RWPE2 (cell line): ENCODE data around the gene ASIC5.
"Not testable (repeated sequence)": the region's sequence is repeated elsewhere in the genome, so short reads cannot be mapped to it uniquely, and the experiment has no call there.

ENCODE experiments used
- ATAC-seq: fragments of 200-7000 bp; cut with Tn5 transposase; 3 replicates; pipeline ENCODE4 v1.9.1; 2021; ENCODE audit warnings: low read depth
- DNase-seq: peaks from one replicate; pipeline ENCODE4 v3.0.0-alpha.2; 2020; ENCODE audit warnings: low spot score
- H3K27ac ChIP-seq: fragments of 450-650 bp; 2 replicates; pipeline ENCODE4 v1.5.1; 2017; ENCODE audit warnings: mild to moderate bottlenecking; ENCODE audit not compliant: poor library complexity, severe bottlenecking
- H3K27me3 ChIP-seq: fragments of 250-450 bp; sonication (Bioruptor Pico); 2 replicates; pipeline ENCODE4 v1.5.1; 2021; ENCODE audit warnings: mild to moderate bottlenecking, moderate library complexity; ENCODE audit not compliant: insufficient read depth, poor library complexity, severe bottlenecking
- H3K36me3 ChIP-seq: fragments of 250-450 bp; sonication (Bioruptor Pico); 2 replicates; pipeline ENCODE4 v1.5.1; 2020; ENCODE audit warnings: low read depth, mild to moderate bottlenecking, moderate library complexity
- H3K4me1 ChIP-seq: fragments of 250-450 bp; sonication (Bioruptor Pico); 2 replicates; pipeline ENCODE4 v1.5.1; 2021; ENCODE audit warnings: mild to moderate bottlenecking, moderate library complexity; ENCODE audit not compliant: insufficient read depth, poor library complexity, severe bottlenecking
- H3K4me3 ChIP-seq: fragments of 250-450 bp; sonication (Bioruptor Pico); 2 replicates; pipeline ENCODE4 v1.5.1; 2021; ENCODE audit warnings: mild to moderate bottlenecking, moderate library complexity; ENCODE audit not compliant: severe bottlenecking
- H3K9me3 ChIP-seq: fragments of 250-450 bp; sonication (Bioruptor Pico); 2 replicates; pipeline ENCODE4 v1.5.1; 2021; ENCODE audit warnings: mild to moderate bottlenecking, moderate library complexity; ENCODE audit not compliant: severe bottlenecking
- TF ChIP-seq, protein P1 (sequence below): fragments of 450-650 bp; IDR thresholded peaks from one replicate; pipeline ENCODE4 v1.5.1; 2017; ENCODE audit warnings: mild to moderate bottlenecking, moderate library complexity; ENCODE audit not compliant: poor library complexity, severe bottlenecking

The ASIC5 gene

DNA sequence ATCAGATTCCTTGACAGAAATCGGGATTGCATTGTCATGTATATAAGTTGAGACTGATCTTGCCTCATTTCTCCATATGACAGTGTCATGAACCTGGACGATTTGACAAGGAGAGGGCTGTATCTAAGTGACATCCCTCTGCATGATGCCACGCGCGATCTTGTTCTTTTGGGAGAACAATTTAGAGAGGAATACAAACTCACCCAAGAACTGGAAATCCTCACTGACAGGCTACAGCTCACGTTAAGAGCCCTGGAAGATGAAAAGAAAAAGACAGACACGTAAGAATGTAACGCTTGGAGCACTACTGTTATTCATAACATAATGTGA, 66.3 kb downstream of the ASIC5 start:
- TF ChIP-seq, protein P1, sequence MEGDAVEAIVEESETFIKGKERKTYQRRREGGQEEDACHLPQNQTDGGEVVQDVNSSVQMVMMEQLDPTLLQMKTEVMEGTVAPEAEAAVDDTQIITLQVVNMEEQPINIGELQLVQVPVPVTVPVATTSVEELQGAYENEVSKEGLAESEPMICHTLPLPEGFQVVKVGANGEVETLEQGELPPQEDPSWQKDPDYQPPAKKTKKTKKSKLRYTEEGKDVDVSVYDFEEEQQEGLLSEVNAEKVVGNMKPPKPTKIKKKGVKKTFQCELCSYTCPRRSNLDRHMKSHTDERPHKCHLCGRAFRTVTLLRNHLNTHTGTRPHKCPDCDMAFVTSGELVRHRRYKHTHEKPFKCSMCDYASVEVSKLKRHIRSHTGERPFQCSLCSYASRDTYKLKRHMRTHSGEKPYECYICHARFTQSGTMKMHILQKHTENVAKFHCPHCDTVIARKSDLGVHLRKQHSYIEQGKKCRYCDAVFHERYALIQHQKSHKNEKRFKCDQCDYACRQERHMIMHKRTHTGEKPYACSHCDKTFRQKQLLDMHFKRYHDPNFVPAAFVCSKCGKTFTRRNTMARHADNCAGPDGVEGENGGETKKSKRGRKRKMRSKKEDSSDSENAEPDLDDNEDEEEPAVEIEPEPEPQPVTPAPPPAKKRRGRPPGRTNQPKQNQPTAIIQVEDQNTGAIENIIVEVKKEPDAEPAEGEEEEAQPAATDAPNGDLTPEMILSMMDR, result no peak
- Histone ChIP-seq H3K9me3 (no peaks in the 10 kb centered on the region), H3K27ac (no peak overlapping the region), H3K36me3 (no peaks in the 10 kb centered on the region), H3K4me3 (no peak overlapping the region), H3K4me1 (no peaks in the 10 kb centered on the region), H3K27me3 (no peaks in the 10 kb centered on the region)
- DNase-seq, result no peak
- ATAC-seq, result no peak

DNA sequence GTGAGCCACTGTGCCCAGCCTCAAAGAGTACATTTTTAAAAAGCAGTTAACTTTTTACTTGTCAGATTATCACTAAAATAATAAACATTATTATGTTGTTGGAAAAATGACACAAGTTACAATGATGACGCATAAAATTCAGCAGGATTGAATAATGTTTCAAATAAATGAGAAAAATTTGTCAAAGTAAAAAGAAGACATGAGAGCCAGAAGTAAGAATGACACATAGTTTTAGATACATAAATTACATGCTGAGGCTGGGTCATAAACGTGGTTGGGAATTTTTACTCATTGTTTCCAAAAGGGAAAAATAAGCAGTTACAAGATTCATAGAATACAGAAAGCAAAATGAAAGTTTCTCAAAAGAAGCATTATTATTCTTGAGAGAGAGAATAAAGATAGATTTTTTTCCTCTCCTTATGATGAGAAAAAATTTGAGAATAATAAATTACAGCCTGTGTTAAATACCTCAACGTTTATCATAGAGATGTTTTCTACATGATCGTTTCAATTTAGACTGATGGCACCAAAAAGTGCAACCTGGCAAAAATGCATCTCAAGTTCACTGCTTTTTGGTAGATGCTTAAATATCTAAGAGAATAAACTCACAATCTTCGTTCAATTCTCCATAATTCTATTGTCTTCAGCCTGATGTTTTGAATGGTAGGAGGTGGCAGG, 66.8 kb downstream of the ASIC5 start:
- ATAC-seq (no peak), DNase-seq (no peak)
- Histone ChIP-seq H3K27me3 (no peaks in the 10 kb centered on the region), H3K4me1 (no peaks in the 10 kb centered on the region), H3K9me3 (no peaks in the 10 kb centered on the region), H3K36me3 (no peaks in the 10 kb centered on the region), H3K27ac (no peak overlapping the region), H3K4me3 (no peak overlapping the region)
- TF ChIP-seq, protein P1, result no peak

DNA sequence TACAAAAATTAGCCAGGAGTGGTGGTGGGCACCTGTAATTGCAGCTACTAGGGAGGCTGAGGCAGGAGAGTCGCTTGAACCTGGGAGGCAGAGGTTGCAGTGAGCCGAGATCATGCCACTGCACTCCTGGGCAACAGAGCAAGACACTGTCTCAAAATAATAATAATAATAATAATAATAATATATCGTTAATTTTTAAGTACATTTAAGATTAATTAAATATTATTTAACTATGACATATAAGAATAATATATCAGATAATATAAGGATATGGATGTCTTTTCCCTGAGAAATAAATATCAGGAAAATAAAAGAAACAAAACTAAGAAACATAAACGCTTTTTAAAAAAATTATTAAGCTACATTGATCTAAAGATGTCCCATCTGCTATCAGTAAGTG, 68.5 kb downstream of the ASIC5 start:
- H3K27me3 ChIP-seq, H3K9me3 ChIP-seq, H3K27ac ChIP-seq, H3K36me3 ChIP-seq, DNase-seq, H3K4me3 ChIP-seq, ATAC-seq, H3K4me1 ChIP-seq: not testable (repeated sequence)

DNA sequence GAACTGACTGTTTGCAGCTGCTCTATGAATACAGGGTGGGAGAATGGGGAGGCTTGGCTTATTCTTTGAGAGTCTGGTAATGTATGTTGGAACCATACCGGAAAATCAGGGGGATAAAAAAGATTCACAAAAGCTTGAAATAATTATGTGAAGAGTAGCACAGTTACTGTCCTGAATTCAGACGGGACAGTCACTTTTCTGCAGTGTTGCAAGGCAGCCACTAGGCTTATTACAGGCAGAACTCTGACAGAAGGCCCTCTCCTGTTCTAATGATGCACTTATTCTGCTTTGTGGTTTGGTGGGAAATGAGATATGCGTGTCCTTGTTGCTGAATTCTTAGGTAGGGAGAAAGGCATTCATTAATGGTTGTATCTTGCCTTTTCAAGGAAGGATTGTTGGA, 70.1 kb downstream of the ASIC5 start:
- Histone ChIP-seq H3K36me3 (no peaks in the 10 kb centered on the region), H3K4me1 (no peaks in the 10 kb centered on the region), H3K27ac (no peak overlapping the region), H3K27me3 (no peaks in the 10 kb centered on the region), H3K9me3 (no peaks in the 10 kb centered on the region), H3K4me3 (no peak overlapping the region)
- TF ChIP-seq, protein P1, result peak; percentile 31
- DNase-seq (no peak), ATAC-seq (peak; percentile 73)

DNA sequence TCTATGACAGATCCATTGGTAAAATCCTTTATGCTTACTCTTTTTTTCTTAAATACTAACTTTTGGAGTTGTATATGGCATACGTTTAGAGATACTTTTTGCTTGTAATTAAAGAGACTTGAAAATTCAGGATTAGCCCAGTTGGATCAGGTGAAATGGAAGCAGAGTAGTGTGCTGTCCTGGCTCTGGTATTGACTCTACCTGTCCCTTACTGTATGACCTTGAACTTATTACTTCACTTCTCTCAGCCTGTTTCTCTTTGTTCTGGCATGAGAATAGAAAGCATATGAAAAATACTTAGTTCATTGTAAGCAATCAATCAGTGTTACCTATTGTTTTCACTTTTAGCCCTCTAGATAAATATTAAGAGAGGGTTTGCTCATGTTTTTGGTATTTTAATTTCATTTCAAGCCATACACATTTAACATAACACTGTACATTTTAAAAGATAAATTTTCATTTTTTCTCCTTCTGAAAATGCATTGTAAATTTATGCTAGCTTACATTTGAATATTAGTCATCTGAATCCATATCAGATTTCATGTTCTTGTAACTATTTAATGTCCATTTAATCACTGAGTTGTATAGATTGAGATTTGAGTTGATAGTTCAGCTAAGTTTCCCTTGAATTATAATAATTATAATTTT, 71.4 kb downstream of the ASIC5 start:
- H3K36me3 ChIP-seq, result no peaks in the 10 kb centered on the region
- no peak for ATAC-seq

More for the DNA sequence above, 71.4 kb downstream of the ASIC5 start:
- Histone ChIP-seq H3K27me3 (no peaks in the 10 kb centered on the region), H3K27ac (no peak overlapping the region), H3K4me1 (no peaks in the 10 kb centered on the region), H3K9me3 (no peaks in the 10 kb centered on the region), H3K4me3 (no peak overlapping the region)
- TF ChIP-seq, protein P1, result no peak
- DNase-seq, result no peak
